B cell (primary cell): ENCODE data around the gene TRAPPC11.

ENCODE experiments used
- CTCF ChIP-seq: fragments of 200-600 bp; IDR thresholded peaks from one replicate; pipeline ENCODE4 v1.8.0; 2022; ENCODE audit warnings: antibody characterized with exemption, mild to moderate bottlenecking
- EZH2 ChIP-seq: IDR thresholded peaks from 2 replicates; pipeline ENCODE4 v1.6.1; 2012; ENCODE audit warnings: borderline replicate concordance, low read depth, mild to moderate bottlenecking, moderate library complexity, low read length; ENCODE audit not compliant: insufficient read depth, poor library complexity, severe bottlenecking

GRCh38 chr4:183691006-183691405, 31.9 kb downstream of the TRAPPC11 start:
- TF ChIP-seq CTCF (no peak), EZH2 (no peak)
